OCI-LY1 (cell line): Measurements from ENCODE around the gene ACMSD.

Experiments used
- CTCF ChIP-seq: fragments of 200-600 bp; sonication (generic), shearing (Covaris generic); IDR thresholded peaks from 2 replicates; pipeline ENCODE4 v1.5.1; 2017; ENCODE audit warnings: mild to moderate bottlenecking, antibody characterized with exemption, low read length, moderate library complexity, mixed read lengths
- EZH2 ChIP-seq: fragments of 200-600 bp; sonication (generic), shearing (Covaris generic); IDR thresholded peaks from 2 replicates; pipeline ENCODE4 v1.8.0; 2017; ENCODE audit warnings: borderline replicate concordance, mixed run types, mild to moderate bottlenecking, antibody characterized with exemption, low read length, moderate library complexity, mixed read lengths

- TF ChIP-seq EZH2, result no peak
- TF ChIP-seq CTCF, result no peak
Measured at GRCh38 chr2:134818321-134818720, 20.1 kb upstream of the ACMSD start.
